Progenitor cell of endocrine pancreas (in vitro differentiated cells): ENCODE results near the gene ACTN3. TPM values are rescaled to one million over a fixed set of nuclear protein-coding genes. Genes with fewer than 3 reads are reported as not detected.
"Not testable (repeated sequence)": the region's sequence is repeated elsewhere in the genome, so short reads cannot be mapped to it uniquely, and the experiment has no call there.

Source experiments
- DNase-seq: peaks from one replicate; pipeline ENCODE4 v3.0.0; 2021; ENCODE audit warnings: low spot score; ENCODE audit not compliant: unreplicated experiment
- H3K27ac Mint-ChIP-seq: 2 replicates; pipeline ENCODE4 v1.8.0; 2021; ENCODE audit warnings: mild to moderate bottlenecking, moderate library complexity, mixed read lengths
- H3K27me3 Mint-ChIP-seq: 2 replicates; pipeline ENCODE4 v1.8.0; 2021; ENCODE audit warnings: mixed read lengths
- H3K36me3 Mint-ChIP-seq: 2 replicates; pipeline ENCODE4 v1.8.0; 2022; ENCODE audit warnings: mixed read lengths; ENCODE audit not compliant: insufficient read depth
- H3K4me1 Mint-ChIP-seq: 2 replicates; pipeline ENCODE4 v1.8.0; 2021; ENCODE audit warnings: low read depth, mixed read lengths
- H3K4me3 Mint-ChIP-seq: 2 replicates; pipeline ENCODE4 v1.8.0; 2021; ENCODE audit warnings: low read depth, mild to moderate bottlenecking, moderate library complexity, mixed read lengths
- H3K9me3 Mint-ChIP-seq: 2 replicates; pipeline ENCODE4 v1.8.0; 2021; ENCODE audit warnings: low read depth, mixed read lengths
- CTCF ChIP-seq: fragments of 200-600 bp; sonication (generic); IDR thresholded peaks from one replicate; pipeline ENCODE4 v1.5.0; 2021; ENCODE audit warnings: antibody characterized with exemption, mild to moderate bottlenecking; ENCODE audit not compliant: unreplicated experiment
- total RNA-seq: library from RNA; stranded (reverse); gene quantifications from 2 replicates; pipeline ENCODE4 v1.2.1, GENCODE V29; 2021

The ACTN3 gene
- total RNA-seq, 1 donor from 2014 or later: 0.43 TPM

GRCh38 chr11:66600631-66601233, 54.0 kb downstream of the ACTN3 start:
- no peaks in the 10 kb centered on the region for H3K9me3 Mint-ChIP-seq
- no peaks in the 10 kb centered on the region for H3K27me3 Mint-ChIP-seq
- peaks cover 6% of the 10 kb centered on the region for H3K36me3 Mint-ChIP-seq
- peaks cover 5% of the 10 kb centered on the region for H3K4me1 Mint-ChIP-seq
- no peak overlapping the region for H3K4me3 Mint-ChIP-seq
- TF ChIP-seq CTCF: no peak
- no peak for DNase-seq
- H3K27ac Mint-ChIP-seq: peak overlapping the region; percentile 46

- Mint-ChIP-seq H3K27ac (no peak overlapping the region), H3K36me3 (peaks cover 8% of the 10 kb centered on the region), H3K4me3 (no peak overlapping the region), H3K4me1 (peaks cover 5% of the 10 kb centered on the region), H3K27me3 (no peaks in the 10 kb centered on the region), H3K9me3 (no peaks in the 10 kb centered on the region)
- TF ChIP-seq CTCF: no peak
- DNase-seq: no peak
Observed at GRCh38 chr11:66603072-66603471, 56.4 kb downstream of the ACTN3 start.

GRCh38 chr11:66604155-66604554, 57.5 kb downstream of the ACTN3 start:
- TF ChIP-seq CTCF: no peak
- DNase-seq: no peak
- Mint-ChIP-seq H3K4me1 (peaks cover 5% of the 10 kb centered on the region), H3K9me3 (no peaks in the 10 kb centered on the region), H3K27ac (peak overlapping the region; percentile 17), H3K27me3 (no peaks in the 10 kb centered on the region), H3K4me3 (no peak overlapping the region), H3K36me3 (peaks cover 8% of the 10 kb centered on the region)

DNA sequence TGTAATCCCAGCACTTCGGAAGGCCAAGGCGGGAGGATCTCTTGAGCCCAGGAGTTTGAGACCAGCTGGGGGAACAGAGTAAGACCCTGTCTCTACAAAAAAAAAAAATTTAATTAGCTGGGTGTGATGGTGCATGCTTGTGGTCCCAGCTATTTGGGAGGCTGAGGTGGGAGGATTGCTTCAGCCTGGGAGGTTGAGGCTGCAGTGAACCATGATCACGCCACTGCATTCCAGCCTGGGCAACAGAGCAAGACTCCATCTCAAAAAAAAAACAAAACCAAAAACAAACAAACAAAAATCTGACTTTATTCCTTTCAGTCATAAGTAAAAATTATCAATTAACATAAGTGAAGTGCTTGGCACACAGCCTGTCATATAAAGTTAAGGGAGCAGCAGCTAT, 59.9 kb downstream of the ACTN3 start:
- H3K4me3 Mint-ChIP-seq, H3K9me3 Mint-ChIP-seq, DNase-seq, H3K27me3 Mint-ChIP-seq, H3K4me1 Mint-ChIP-seq, H3K36me3 Mint-ChIP-seq, H3K27ac Mint-ChIP-seq: not testable (repeated sequence)

DNA sequence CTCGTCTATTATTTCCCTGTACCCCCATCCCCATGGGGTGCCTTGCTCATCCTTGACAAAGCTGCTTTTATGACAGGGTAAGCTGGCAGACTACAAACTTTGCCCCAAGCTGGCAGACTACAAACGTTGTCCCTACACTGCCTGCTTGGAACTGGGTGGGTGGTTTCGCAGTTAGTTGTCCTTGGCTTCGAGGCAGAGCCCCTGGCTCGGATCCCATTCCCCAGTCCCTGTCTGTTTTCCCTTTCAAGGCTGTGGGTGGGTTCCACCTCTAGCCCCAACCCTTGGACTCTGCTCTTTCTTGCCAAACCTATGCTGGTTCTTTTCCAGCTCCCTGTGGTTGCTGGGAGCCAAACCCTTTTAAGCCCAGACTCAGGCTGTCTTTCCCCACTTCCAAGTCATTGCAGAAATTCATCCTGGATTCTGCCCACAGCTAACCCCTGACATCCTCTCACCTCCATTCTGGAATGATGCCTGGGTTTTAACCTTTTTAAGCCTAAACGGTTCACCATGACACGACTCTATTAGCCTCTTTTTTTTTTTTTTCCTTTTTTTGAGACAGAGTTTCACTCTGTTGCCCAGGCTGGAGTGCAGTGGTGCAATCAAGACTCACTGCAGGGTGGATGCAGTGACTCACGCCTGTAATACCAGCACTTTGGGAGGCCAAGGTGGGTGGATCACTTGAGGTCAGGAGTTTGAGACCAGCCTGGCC, 60.6 kb downstream of the ACTN3 start:
- TF ChIP-seq CTCF: no peak
- H3K4me3 Mint-ChIP-seq: no peak overlapping the region
- DNase-seq: no peak
- no peaks in the 10 kb centered on the region for H3K4me1 Mint-ChIP-seq
- no peak overlapping the region for H3K27ac Mint-ChIP-seq
- no peaks in the 10 kb centered on the region for H3K9me3 Mint-ChIP-seq
- peaks cover 3% of the 10 kb centered on the region for H3K36me3 Mint-ChIP-seq
- H3K27me3 Mint-ChIP-seq: no peaks in the 10 kb centered on the region
